HT1080 (cell line): Measurements from ENCODE around the gene RALGAPB. TPM values are rescaled to one million over a fixed set of nuclear protein-coding genes. Genes with fewer than 3 reads are reported as not detected.
"Not testable (repeated sequence)": the region's sequence is repeated elsewhere in the genome, so short reads cannot be mapped to it uniquely, and the experiment has no call there.

ENCODE experiments used
- DNase-seq: peaks from one replicate; pipeline ENCODE4 v3.0.0-alpha.2; 2015; ENCODE audit warnings: low read depth
- total RNA-seq: library from RNA; depleted of rRNA; stranded (reverse); fragments of >200 nt; shearing (Covaris generic); gene quantifications from 2 replicates; pipeline ENCODE4 v1.2.3, GENCODE V29; 2014

The RALGAPB gene
- total RNA-seq, 1 experiment from 2014 or later, result 15.5 TPM

DNA sequence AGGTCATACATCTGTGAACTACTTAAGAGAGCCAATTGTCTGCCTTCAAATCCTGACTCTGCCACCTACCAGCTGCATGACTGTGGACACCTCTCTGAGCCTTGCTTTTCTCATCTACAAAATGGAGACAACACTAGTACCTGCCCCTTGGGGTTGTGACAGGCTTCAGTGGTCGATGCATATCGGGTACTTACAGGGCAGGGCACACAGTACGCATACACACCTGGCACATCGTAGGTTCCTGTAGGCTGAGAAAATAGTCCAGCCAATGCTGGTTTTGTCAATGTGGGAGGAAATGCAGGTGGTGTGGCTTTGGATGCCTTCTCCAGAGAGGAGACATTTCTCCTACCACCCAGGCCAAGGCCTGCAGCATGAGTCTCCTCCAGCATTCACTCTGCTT lies 110.7 kb downstream of the RALGAPB start:
- no peak for DNase-seq

DNA sequence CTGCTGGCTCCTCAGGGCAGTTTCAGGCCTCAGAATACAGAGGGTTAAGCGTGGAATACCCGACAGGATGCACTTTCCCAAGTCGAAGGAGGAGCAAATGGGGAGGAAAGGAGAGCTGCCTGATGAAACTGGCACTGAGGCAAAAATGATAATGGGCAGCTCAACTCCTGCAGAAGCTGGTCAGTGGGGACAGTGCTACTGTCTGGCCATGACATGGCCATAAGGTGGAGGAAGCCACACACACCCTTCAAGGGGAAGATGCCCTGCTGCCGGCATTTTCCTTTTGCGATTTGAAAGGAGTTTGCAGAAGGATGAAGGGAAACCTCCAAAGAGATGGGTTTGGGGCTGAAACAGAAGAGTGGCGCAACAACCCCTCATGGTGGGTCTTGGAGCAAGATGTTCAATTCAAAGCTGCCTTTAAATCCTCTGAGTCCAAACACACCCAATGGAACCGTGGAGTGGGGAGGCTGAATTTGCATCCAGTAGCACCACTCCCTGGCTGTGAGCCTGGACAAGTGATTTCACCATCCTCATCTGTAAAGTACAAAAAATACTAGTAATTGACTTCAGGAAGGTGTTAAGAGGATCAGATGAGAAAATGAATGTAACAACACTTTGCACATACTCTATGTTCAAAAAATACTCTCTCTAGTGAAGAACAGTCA lies 111.6 kb downstream of the RALGAPB start:
- DNase-seq, result no peak

DNA sequence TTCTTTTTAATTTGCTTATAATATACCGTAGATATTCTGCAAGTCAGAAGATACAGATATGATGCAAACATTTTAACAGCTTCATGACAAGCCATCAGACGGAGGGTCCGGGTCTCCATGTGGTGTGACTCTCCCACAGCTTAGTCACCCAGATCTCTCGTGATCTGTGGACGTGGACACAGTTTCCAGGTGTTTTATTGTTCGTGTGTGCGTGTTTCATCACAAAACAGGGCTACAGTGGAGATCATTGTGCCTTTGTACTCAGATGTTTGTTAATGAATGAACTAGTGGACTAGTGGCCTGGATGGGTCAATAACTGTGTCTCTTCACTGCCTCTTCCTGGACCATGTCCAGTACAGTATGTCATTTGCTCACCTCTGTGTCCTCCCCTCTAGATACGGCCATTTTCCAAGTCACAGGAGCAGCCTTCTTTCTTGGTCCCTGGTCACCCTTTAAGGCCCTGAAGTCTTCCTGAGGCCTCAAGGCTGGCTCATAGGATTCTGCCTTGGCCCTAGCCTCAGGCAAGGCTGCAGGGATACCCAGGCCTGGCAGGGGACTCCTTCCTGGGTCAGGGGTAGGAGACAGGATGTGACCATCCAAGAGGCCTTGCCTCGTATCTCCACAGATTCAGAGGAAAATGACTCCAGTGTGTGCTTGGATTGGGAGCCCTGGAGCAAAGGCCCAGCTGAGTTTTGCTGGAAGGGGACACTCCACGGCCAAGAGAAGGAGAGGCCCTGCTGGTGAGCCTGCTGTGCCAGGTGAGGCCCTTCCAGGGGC lies 112.9 kb downstream of the RALGAPB start:
- DNase-seq, result no peak

- DNase-seq, result no peak
These were observed 113.5 kb downstream of the RALGAPB start for GRCh38 chr20:38586181-38586525.

GRCh38 chr20:38588303-38588702 lies 115.7 kb downstream of the RALGAPB start:
- no peak for DNase-seq

GRCh38 chr20:38589351-38589750 lies 116.7 kb downstream of the RALGAPB start:
- no peak for DNase-seq

GRCh38 chr20:38589967-38590675 lies 117.5 kb downstream of the RALGAPB start:
- no peak for DNase-seq

GRCh38 chr20:38590676-38591473 lies 118.2 kb downstream of the RALGAPB start:
- no peak for DNase-seq

DNA sequence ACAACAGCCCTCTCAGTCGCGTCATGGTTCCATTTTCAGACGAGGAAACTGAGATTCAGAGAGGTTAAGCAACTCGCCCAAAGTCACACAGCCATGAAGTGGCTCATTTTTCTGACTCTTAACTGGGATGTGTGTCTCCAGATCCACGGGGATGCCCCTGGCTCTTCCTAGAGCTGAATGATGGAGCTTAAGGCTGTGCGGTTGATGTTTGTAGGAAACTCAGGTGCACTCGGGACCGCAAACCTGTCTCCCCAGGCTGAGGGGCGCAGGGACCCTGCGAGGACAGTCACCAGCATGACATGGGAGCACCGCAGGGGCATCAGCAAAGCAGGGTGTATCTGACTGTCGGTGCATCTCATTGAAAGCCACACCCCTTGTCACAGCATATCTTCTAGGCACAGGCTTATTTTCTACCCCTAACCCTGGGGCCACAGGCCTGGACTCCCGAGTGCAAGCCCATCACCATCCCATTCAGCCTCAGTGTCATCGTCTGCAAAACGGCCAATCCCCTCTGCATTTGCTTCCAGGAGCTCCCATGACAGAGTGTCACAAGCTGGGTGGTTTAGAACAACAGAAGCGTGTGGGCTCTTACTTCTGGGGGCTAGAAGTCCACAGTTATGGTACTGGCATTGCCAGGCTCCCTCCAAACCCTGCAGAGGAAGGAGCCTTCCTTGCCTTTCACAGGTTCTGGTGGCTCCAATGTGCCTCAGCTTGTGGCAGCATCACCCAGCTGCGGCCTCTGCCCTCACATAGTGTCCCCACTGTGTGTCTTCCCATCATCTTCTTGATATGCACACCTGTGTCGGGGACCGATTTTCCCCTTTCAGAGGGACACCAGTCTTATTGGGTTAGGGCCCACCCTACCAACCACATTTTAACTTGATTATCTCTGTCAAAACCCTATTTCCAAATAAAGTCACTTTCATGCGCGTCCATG lies 119.1 kb downstream of the RALGAPB start:
- no peak for DNase-seq

GRCh38 chr20:38592411-38592790 lies 119.8 kb downstream of the RALGAPB start:
- not testable (repeated sequence) for DNase-seq

DNA sequence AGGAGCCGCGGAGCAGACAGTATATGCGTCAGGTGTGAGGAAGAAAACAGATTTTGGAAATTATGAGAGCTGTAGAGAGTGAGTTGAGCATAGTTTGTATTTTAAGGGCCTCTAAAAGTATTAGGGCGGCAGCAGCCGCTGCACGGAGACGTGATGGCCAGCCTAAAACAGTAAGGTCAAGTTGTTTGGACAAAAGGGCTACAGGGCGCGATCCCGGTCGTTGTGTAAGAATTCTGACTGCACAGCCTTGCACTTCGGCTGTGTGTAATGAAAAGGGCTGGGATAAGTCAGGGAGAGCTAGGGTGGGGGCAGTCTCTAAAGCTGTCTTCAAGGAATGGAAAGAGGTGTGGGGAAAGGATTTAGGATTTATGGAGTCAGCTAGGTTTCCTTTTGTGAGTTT lies 121.6 kb downstream of the RALGAPB start:
- not testable (repeated sequence) for DNase-seq

- not testable (repeated sequence) for DNase-seq
These were observed 123.2 kb downstream of the RALGAPB start for GRCh38 chr20:38595886-38596285.

DNA sequence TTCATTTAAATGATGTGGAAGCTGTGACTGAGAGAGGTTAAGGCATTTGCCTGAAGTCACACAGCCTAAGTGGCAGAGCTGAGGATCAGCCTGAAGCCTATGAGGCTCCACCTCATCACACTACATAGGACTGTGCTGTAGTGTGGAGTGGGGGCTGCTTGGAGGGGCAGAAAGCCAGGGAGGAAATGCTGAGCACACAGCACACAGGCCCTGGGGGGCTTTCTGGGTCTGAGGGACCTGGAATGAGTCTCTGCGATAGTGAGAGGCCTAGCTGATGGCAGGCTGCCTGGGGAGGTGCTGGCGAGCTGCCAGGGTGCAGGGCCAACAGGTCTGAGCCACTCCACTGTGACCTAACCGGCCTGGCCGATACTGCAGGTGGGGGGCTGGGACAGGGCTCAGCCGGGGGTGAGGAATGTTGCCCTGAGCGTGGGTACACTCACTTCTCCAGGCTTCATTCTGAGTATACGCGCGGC lies 126.8 kb downstream of the RALGAPB start:
- no peak for DNase-seq

- no peak for DNase-seq
These were observed 127.4 kb downstream of the RALGAPB start for GRCh38 chr20:38600057-38600456.

DNA sequence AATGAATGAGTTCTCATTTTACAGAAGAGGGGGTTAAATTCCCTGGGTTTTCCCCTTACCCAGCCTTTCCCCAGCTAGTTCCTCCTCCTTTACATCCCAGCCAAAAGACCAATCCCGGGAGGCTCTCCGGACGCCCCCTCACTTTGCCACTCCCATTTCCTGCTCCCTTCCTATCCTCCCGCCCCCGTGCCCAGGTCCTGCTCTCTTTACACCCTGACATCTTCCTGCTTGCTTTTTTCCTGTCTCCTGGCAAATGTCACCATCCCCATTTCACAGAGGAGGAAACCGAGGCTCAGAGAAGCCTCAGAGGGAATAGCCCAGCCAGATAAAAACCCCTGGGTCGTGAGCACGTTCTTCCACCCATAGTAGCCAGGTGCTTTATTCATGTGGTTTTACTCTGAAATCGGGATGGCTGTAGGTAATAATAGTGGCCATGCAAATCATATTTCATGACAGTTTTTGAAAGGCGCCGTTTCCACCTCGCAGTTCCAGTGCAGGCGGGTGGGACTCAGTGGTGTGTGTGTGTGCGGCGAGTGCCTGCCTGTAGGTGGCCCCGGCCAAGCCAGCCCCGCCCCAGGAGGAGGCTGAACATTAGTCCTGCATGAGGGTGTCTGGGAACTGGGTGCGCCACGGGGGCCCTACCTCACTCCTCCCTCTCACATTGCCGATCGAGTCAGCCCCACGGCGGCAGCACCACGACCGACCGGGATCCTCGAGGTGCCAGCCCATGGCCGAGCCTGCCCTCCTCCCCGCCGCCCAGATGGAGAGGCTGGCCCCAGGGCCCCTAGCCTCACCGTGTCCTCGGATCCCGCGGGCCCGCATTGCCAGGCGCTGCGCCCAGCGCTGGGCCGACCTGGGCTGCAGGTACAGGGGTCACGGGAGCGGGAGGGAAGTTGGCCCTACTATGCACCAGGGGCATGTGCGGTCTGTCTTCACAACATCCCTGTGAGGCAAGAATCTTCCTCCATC lies 128.9 kb downstream of the RALGAPB start, which contains the start of gene ARHGAP40:
TSS of gene ARHGAP40 (plus strand) at position 594 of the 969 bp plus-strand sequence.
- DNase-seq, result no peak

DNA sequence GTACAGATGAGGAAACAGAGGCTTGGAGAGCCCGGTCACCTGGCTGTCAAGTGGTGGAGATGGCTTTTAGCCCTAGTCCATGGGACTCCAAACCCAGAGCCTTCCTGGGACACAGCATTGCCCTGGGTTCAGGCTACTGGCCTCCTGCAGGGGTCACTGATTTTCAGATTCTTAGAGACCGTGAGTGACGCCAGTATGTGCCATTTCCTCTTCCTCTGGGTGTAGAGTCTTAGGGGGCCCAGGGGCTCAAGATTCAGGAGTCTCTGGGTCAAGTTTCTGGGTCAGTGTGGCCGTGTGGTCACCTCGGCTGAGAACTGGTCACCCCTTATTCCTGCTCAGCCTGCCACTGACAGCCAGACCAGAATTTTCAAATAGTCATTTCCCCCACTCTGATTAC lies 129.5 kb downstream of the RALGAPB start:
- no peak for DNase-seq

DNA sequence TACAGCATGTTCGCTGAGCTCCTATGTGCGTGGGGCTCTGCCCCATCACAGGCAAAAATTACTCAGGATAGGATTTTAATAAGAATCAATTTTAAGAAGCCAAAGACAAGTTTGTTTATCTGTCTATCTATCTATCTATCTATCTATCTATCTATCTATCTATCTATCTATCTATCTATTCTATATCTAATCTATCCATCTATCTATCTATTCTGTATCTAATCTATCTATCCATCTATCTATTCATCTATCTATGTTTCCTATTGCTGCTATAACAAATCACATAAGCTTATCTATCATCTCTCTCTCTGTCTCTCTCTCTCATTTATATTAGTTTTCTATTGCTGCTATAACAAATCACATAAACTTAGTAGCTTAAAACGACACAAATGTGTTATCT lies 130.6 kb downstream of the RALGAPB start:
- DNase-seq, result no peak

GRCh38 chr20:38604873-38605303 lies 132.2 kb downstream of the RALGAPB start:
- peak; percentile 87 for DNase-seq

- DNase-seq, result no peak
These were observed 134.7 kb downstream of the RALGAPB start for GRCh38 chr20:38607351-38607750.
